ENCODE results near the gene AMTN.
"Not testable (repeated sequence)": the region's sequence is repeated elsewhere in the genome, so short reads cannot be mapped to it uniquely, and the experiment has no call there.

Gene AMTN, protein sequence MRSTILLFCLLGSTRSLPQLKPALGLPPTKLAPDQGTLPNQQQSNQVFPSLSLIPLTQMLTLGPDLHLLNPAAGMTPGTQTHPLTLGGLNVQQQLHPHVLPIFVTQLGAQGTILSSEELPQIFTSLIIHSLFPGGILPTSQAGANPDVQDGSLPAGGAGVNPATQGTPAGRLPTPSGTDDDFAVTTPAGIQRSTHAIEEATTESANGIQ

DNA sequence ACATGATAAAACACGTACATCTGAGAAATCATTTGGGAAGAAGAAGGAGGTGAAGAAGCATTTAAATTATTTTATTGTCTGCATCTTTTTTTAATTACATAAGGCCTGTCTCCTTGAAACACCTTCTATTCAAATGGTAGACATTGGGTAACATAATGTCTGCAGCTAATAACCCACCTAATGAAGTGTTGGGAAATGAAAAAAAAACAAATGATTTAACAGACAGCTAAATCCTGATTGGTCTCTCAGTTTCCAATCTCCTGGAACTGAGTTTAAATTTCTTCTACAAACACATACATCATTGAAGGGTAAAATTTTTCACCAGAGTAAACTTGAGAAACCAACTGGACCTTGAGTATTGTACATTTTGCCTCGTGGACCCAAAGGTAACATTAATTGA is at the start of gene AMTN:
AMTN (plus strand) TSS at position 301 of the 400 bp plus-strand sequence. CDS start 209 bp downstream, outside the sequence.
- no peak within 1 kb of the TSS for H3K27ac ChIP-seq
- H3K4me3 ChIP-seq, result no peak within 1 kb of the TSS

GRCh38 chr4:70471897-70472296 is 46.5 kb upstream of the AMTN start, which contains the start of gene MUC7:
Gene MUC7, plus strand, starts transcription at chr4:70472197. Its CDS starts 1,825 bp downstream, at chr4:70474022.
- H3K4me3 ChIP-seq, result no peak within 1 kb of the TSS
- H3K27ac ChIP-seq, result no peak within 1 kb of the TSS

DNA sequence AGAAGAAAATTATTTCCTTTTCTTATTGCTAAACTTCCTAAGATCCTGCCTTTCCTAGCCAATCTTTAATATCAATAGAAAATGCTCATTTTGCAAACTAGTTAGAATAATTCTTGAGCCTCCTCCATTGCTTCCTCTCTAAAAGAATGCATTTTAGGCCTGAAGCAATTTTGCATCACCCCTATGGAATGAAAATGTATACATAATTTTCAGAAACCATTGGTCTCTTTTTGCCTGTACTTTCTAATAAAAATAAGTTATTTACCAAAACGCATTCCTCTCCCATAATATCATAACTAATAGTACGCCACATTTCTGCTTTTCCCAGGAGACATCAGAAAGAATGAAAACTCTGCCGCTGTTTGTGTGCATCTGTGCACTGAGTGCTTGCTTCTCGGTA is 44.7 kb upstream of the AMTN start:
- H3K4me3 ChIP-seq, result no peak overlapping the region
- no peak overlapping the region for H3K27ac ChIP-seq

GRCh38 chr4:70488748-70489147 is 29.6 kb upstream of the AMTN start:
- Histone ChIP-seq H3K27ac (no peak overlapping the region), H3K4me3 (no peak overlapping the region)

DNA sequence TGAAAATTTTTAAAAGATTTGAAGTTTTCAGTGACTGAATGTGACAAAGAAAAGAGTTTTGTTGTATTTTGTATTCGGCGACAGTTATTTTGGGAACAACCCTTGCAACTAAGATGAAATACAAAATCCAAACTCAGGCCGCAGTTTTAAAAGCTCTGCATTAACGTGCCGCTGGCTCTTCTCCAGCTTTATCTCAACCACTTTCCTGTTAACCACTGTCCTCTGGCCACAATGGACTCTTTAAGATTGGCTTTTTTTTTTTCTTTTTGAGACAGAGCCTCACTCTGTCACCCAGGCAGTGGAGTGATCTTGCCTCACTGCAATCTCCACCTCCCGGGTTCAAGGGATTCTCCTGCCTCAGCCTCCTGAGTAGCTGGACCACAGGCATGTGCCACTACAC is 22.1 kb upstream of the AMTN start:
- no peak overlapping the region for H3K4me3 ChIP-seq

DNA sequence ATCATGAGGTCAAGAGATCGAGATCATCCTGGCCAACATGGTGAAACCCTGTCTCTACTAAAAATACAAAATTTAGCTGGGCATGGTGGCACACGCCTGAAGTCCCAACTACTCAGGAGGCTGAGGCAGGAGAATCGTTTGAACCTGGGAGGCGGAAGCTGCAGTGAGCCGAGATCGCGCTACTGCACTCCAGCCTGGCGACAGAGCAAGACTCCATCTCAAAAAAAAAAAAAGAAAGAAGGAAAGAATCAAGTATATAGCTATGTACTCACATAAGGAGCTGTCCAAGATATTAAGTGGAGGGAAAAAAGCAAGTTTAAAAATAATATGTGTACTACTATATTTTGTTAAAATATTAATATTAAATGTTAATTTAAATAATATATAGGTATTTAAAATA is 16.5 kb upstream of the AMTN start:
- not testable (repeated sequence) for H3K27ac ChIP-seq, H3K4me3 ChIP-seq

More for the DNA sequence above, 22.1 kb upstream of the AMTN start:
- no peak overlapping the region for H3K27ac ChIP-seq

DNA sequence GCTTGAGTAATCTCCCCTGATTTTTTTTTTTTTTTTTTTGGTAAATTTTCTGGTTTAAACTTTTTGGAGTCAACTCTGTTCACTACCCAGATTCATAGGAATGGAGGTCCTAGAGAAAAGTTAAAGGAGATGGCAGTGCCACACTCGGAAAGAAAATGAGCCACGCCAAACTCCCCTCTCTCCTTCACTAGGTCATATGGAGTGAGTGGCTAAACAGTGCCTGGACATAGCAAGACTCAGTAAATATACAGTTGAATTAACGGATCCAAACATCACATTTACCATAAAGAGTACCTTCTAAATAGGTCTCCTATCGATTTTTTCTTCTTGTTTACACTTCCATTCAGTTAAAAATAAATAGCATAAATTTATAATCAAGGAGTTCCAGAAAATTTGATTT is 13.6 kb upstream of the AMTN start:
- Histone ChIP-seq H3K4me3 (no peak overlapping the region), H3K27ac (no peak overlapping the region)

DNA sequence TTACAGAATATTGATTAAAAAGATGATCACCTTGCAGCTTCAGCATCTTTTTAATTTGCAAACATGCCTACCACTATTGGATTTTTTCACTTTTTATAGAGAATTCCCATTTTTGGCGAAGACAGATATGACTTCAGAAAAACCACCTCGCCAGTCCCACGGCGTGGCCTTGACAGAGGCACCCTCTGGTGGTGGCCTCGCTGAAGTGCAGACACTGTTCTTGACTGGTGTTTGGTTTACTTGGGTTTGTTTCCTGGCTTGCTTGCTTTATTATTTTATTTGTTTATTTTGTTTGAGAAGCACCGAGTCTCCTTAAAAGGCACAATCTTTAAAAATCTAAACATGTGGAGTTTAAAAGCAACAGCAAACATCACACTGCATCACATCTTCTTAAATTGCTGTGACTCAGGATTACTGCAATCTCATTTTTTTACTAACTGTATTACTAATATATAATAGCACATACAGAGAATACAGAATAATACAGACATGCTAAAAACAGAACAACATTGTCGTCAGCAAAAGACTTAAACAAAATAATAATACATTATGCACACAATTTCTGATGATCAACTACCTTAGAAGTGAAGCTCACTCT is 13.1 kb upstream of the AMTN start:
- H3K27ac ChIP-seq, result no peak overlapping the region
- no peak overlapping the region for H3K4me3 ChIP-seq

DNA sequence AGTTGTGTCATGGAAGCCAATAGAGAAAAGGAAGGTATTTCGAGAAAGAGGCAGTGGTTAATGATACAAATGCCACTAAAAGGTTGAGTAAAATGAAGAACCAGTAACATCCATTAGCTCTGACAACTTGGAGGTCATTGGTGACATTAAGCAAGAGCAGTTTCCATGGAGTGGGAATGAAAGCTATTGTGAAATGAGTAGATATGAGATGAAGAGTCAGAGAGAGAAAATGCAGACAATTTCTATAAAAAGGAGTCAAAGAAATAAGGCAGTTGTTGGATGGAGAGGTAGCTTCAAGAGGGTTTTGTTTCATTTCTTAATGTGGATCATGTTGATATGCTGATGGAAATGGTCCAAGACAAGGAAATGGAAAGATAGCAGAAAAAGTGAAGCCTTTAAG is 9.6 kb upstream of the AMTN start:
- H3K27ac ChIP-seq, result no peak overlapping the region
- H3K4me3 ChIP-seq, result no peak overlapping the region

DNA sequence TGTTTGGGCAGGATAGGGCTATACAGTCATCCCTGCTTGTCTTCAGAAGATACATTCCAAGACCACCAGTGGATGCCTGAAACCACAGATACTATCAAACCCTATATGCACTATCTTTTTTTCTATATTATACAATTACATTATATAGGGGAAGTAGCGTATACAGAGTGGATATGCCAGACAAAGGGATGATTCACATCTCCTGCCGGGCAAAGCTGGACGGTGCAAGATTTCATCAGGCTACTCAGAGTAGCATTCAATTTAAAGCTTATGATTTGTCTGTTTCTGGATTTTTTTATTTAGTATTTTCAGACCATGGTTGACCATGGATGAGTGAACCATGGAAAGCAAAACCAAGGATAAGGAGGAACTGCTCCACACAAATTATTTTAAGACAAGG is 7.0 kb upstream of the AMTN start:
- Histone ChIP-seq H3K27ac (no peak overlapping the region), H3K4me3 (no peak overlapping the region)

- Histone ChIP-seq H3K4me3 (no peak overlapping the region), H3K27ac (no peak overlapping the region)
Observed at GRCh38 chr4:70515367-70516250, 2.8 kb upstream of the AMTN start.

GRCh38 chr4:70518716-70519115 is 347 bp downstream of the AMTN start:
- Histone ChIP-seq H3K27ac (no peak overlapping the region), H3K4me3 (no peak overlapping the region)

DNA sequence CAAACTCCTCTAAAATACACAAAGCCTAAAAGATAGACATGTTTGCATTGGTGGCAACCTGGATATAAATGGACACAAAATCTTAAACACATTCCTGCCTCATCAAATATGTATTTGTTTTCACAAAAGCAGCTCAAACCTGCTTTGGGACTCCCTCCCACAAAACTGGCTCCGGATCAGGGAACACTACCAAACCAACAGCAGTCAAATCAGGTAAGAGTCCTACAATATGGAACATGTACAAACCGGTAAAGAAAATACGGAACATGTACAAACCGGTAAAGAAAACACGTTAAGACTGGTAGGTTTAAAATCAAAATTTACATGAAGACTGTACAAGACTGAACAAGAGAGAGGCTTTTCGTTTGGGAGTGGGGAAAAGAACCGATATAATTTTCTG is 4.3 kb downstream of the AMTN start:
- peak overlapping the region in 3 of 21 experiments; percentile 34 to 53 (median 37) for H3K27ac ChIP-seq

GRCh38 chr4:70530997-70531396 is 12.6 kb downstream of the AMTN start:
- Histone ChIP-seq H3K27ac (no peak overlapping the region), H3K4me3 (no peak overlapping the region)

More for the DNA sequence above, 4.3 kb downstream of the AMTN start:
- H3K4me3 ChIP-seq, result no peak overlapping the region

- Histone ChIP-seq H3K27ac (no peak overlapping the region), H3K4me3 (no peak overlapping the region)
Observed at GRCh38 chr4:70531981-70532380, 13.6 kb downstream of the AMTN start.

GRCh38 chr4:70533211-70533610 is 14.8 kb downstream of the AMTN start:
- Histone ChIP-seq H3K27ac (no peak overlapping the region), H3K4me3 (no peak overlapping the region)

GRCh38 chr4:70533791-70534190 is 15.4 kb downstream of the AMTN start:
- H3K4me3 ChIP-seq, result no peak overlapping the region
- no peak overlapping the region for H3K27ac ChIP-seq

DNA sequence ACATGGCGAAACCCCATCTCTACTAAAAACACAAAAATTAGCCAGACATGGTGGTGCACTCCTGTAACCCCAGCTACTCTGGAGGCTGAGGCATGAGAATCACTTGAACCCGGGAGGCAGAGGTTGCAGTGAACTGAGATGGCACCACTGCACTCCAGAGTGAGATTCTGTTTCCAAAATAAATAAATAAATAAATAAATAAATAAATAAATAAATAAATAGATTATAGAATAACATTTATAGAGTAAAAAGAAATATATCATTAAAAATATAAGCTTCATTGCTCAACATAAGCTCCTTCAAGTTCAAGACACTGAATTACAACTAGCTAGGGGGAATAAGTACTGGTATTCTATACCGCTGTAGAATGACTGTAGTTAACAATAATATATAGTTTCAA is 16.5 kb downstream of the AMTN start:
- not testable (repeated sequence) for H3K4me3 ChIP-seq, H3K27ac ChIP-seq

- H3K4me3 ChIP-seq, result no peak overlapping the region
- no peak overlapping the region for H3K27ac ChIP-seq
Observed at GRCh38 chr4:70538869-70539268, 20.5 kb downstream of the AMTN start.

GRCh38 chr4:70544279-70544868 is 26.0 kb downstream of the AMTN start:
- no peak overlapping the region for H3K27ac ChIP-seq
- H3K4me3 ChIP-seq, result no peak overlapping the region

Measured in skin epidermis (tissue), 12 donors.